H9 (cell line): ENCODE results near the gene DLK2. TPM values are rescaled to one million over a fixed set of nuclear protein-coding genes. Genes with fewer than 3 reads are reported as not detected.
A peak's percentile ranks its signal among the peaks of the same experiment; 100 is the strongest.

Source experiments
- DNase-seq: peaks from one replicate; pipeline ENCODE4 v3.0.0-alpha.2; 2017
- H2AFZ ChIP-seq: one replicate; pipeline ENCODE4 v1.6.1; 2013; ENCODE audit warnings: mild to moderate bottlenecking, low read length, control low read depth, moderate library complexity
- H2AK5ac ChIP-seq: 2 replicates; pipeline ENCODE4 v1.6.1; 2013; ENCODE audit warnings: low read length, control low read depth, mixed read lengths; ENCODE audit not compliant: insufficient read length
- H2BK120ac ChIP-seq: one replicate; pipeline ENCODE4 v1.6.1; 2013; ENCODE audit warnings: low read depth, mild to moderate bottlenecking, low read length, control low read depth, inconsistent platforms; ENCODE audit not compliant: poor library complexity, severe bottlenecking
- H2BK12ac ChIP-seq: 2 replicates; pipeline ENCODE4 v1.6.1; 2013; ENCODE audit warnings: low read length, control low read depth, mixed read lengths, low read depth; ENCODE audit not compliant: insufficient read length
- H2BK15ac ChIP-seq: 2 replicates; pipeline ENCODE4 v1.6.1; 2013; ENCODE audit warnings: low read depth, low read length, control low read depth
- H2BK20ac ChIP-seq: one replicate; pipeline ENCODE4 v1.6.1; 2013; ENCODE audit warnings: low read depth, mild to moderate bottlenecking, low read length, control low read depth, inconsistent platforms; ENCODE audit not compliant: poor library complexity, severe bottlenecking
- H2BK5ac ChIP-seq: 2 replicates; pipeline ENCODE4 v1.6.1; 2013; ENCODE audit warnings: low read length, control low read depth, mixed read lengths; ENCODE audit not compliant: insufficient read length
- H3K14ac ChIP-seq: 2 replicates; pipeline ENCODE4 v1.6.1; 2013; ENCODE audit warnings: low read length, control low read depth; ENCODE audit not compliant: insufficient read depth
- H3K18ac ChIP-seq: 2 replicates; pipeline ENCODE4 v1.6.1; 2013; ENCODE audit warnings: low read depth, mild to moderate bottlenecking, mixed read lengths, low read length, control low read depth; ENCODE audit not compliant: insufficient read length
- H3K23ac ChIP-seq: 2 replicates; pipeline ENCODE4 v1.6.1; 2013; ENCODE audit warnings: low read length, control low read depth, mixed read lengths, low read depth; ENCODE audit not compliant: insufficient read length
- H3K23me2 ChIP-seq: 2 replicates; pipeline ENCODE4 v1.6.1; 2013; ENCODE audit warnings: low read depth, mild to moderate bottlenecking, mixed read lengths, low read length, control low read depth; ENCODE audit not compliant: insufficient read length, poor library complexity, severe bottlenecking
- H3K27ac ChIP-seq: 2 replicates; pipeline ENCODE4 v1.5.1; 2013; ENCODE audit warnings: low read length, control low read depth, mixed read lengths, low read depth; ENCODE audit not compliant: insufficient read length
- H3K27me3 ChIP-seq: 2 replicates; pipeline ENCODE4 v1.6.1; 2013; ENCODE audit warnings: low read length, control low read depth, inconsistent platforms; ENCODE audit not compliant: insufficient read depth
- H3K4ac ChIP-seq: 2 replicates; pipeline ENCODE4 v1.6.1; 2013; ENCODE audit warnings: low read depth, mild to moderate bottlenecking, control low read depth, inconsistent platforms, low read length, moderate library complexity
- H3K4me1 ChIP-seq: 2 replicates; pipeline ENCODE4 v1.6.1; 2013; ENCODE audit warnings: low read length, control low read depth, inconsistent platforms; ENCODE audit not compliant: insufficient read depth
- H3K4me2 ChIP-seq: 2 replicates; pipeline ENCODE4 v1.6.1; 2013; ENCODE audit warnings: low read length, control low read depth, mixed read lengths; ENCODE audit not compliant: insufficient read length, insufficient read depth
- H3K56ac ChIP-seq: 2 replicates; pipeline ENCODE4 v1.6.1; 2013; ENCODE audit warnings: low read depth, mild to moderate bottlenecking, mixed read lengths, low read length, control low read depth; ENCODE audit not compliant: insufficient read length
- H3K79me1 ChIP-seq: 2 replicates; pipeline ENCODE4 v1.6.1; 2013; ENCODE audit warnings: low read depth, mild to moderate bottlenecking, moderate library complexity, low read length, control low read depth, inconsistent platforms; ENCODE audit not compliant: insufficient read depth, poor library complexity, severe bottlenecking
- H3K79me2 ChIP-seq: 2 replicates; pipeline ENCODE4 v1.6.1; 2013; ENCODE audit warnings: low read length, control low read depth, inconsistent platforms; ENCODE audit not compliant: insufficient read depth
- H3K9ac ChIP-seq: 2 replicates; pipeline ENCODE4 v1.6.1; 2013; ENCODE audit warnings: low read length, control low read depth, mixed read lengths; ENCODE audit not compliant: insufficient read length; ENCODE audit errors: extremely low read depth
- H3K9me3 ChIP-seq: one replicate; pipeline ENCODE4 v1.6.1; 2013; ENCODE audit warnings: low read depth, low read length, inconsistent platforms; ENCODE audit not compliant: control insufficient read depth
- H3T11ph ChIP-seq: one replicate; pipeline ENCODE4 v1.6.1; 2013; ENCODE audit warnings: mild to moderate bottlenecking, low read length, control low read depth, inconsistent platforms
- H4K20me1 ChIP-seq: one replicate; pipeline ENCODE4 v1.6.1; 2013; ENCODE audit not compliant: control insufficient read depth, insufficient read length, insufficient read depth
- H4K5ac ChIP-seq: 2 replicates; pipeline ENCODE4 v1.6.1; 2013; ENCODE audit warnings: low read depth, mild to moderate bottlenecking, mixed read lengths, low read length, control low read depth; ENCODE audit not compliant: insufficient read length
- H4K8ac ChIP-seq: replicated peaks from 2 replicates; pipeline ENCODE4 v1.6.1; 2013; ENCODE audit warnings: low read length, control low read depth, mixed read lengths, low read depth; ENCODE audit not compliant: insufficient read length
- H4K91ac ChIP-seq: 2 replicates; pipeline ENCODE4 v1.6.1; 2013; ENCODE audit warnings: low read depth, mild to moderate bottlenecking, moderate library complexity, mixed read lengths, low read length, control low read depth; ENCODE audit not compliant: insufficient read length
- H3K27ac Mint-ChIP-seq, 3 experiments: 2 replicates in 2 of 3; 3 replicates in 1 of 3; pipeline ENCODE4 v1.8.0; 2020 to 2021; ENCODE audit warnings: mixed read lengths in 3 of 3, mild to moderate bottlenecking in 1 of 3, moderate library complexity in 1 of 3
- H3K27me3 Mint-ChIP-seq: 2 replicates; pipeline ENCODE4 v1.8.0; 2021; ENCODE audit warnings: low read depth, mild to moderate bottlenecking, moderate library complexity, mixed read lengths
- H3K36me3 Mint-ChIP-seq, 3 experiments: 2 replicates in 2 of 3; 3 replicates in 1 of 3; pipeline ENCODE4 v1.8.0; 2020 to 2021; ENCODE audit warnings: low read depth in 3 of 3, mixed read lengths in 3 of 3; ENCODE audit not compliant: insufficient read depth in 1 of 3
- H3K4me1 Mint-ChIP-seq, 2 experiments: 2 replicates each; pipeline ENCODE4 v1.8.0; 2020; ENCODE audit warnings: mixed read lengths in 2 of 2
- H3K4me3 Mint-ChIP-seq, 2 experiments: 2 replicates in 1 of 2; 3 replicates in 1 of 2; pipeline ENCODE4 v1.8.0; 2020 to 2021; ENCODE audit warnings: mild to moderate bottlenecking in 2 of 2, mixed read lengths in 2 of 2, moderate library complexity in 1 of 2
- H3K9me3 Mint-ChIP-seq, 2 experiments: 2 replicates in 1 of 2; 3 replicates in 1 of 2; pipeline ENCODE4 v1.8.0; 2020; ENCODE audit warnings: mild to moderate bottlenecking in 2 of 2, mixed read lengths in 2 of 2, moderate library complexity in 1 of 2
- WGBS: extraction: QIAGEN DNeasy Blood & Tissue Kit; methylation state at CpG from one replicate; pipeline ENCODE4 v1.1.7; 2013; ENCODE audit warnings: missing lambda C conversion rate, low lambda C conversion rate, mixed read lengths; ENCODE audit not compliant: insufficient read length; ENCODE audit errors: extremely low coverage; 5-methylcytosine and 5-hydroxymethylcytosine counted together
- total RNA-seq: library from RNA; stranded (reverse); gene quantifications from 2 replicates; pipeline ENCODE4 v1.2.1, GENCODE V29; 2021
- TF ChIP-seq, protein P1 (sequence below): fragments of 200-600 bp; sonication (generic); conservative IDR thresholded peaks from 3 replicates; pipeline ENCODE4 v1.8.0; 2021; ENCODE audit warnings: antibody characterized with exemption, mild to moderate bottlenecking

Gene DLK2
- total RNA-seq, 1 experiment from 2014 or later, result 0.96 TPM

DNA sequence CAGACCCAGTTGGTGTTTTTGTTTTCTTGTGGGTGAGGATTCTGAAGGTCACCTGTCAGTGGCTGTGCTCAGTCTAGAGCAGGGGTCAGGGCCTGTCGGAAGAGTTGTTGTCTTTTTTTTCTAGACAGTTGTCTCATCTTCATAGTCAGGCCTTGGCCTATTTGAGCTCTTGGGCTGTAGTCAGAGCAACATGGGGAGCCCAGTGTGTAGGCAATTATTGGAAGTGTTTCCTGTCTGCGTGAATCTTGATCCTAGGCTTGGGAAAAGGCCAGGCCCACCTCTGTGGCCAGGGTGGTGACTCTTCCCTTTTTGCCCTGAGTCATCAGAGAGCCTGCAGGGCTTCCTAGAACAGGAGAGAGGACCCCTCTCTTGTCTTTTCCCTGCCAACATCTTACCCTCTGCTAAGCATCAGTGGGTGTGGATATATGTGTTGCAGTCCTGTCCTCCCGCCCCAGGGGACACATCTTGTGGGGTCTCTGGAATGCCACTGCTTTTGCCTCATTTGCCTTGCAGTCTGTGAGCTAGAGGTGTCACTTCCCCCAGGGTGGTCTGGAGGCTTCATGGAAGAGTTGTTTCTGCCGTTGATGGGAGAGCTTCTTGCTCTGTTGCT is 33.4 kb upstream of the DLK2 start:
- H3K23ac ChIP-seq, result no peak overlapping the region
- H3K18ac ChIP-seq, result no peak overlapping the region
- no peak overlapping the region for H3K27ac ChIP-seq
- no peaks in the 10 kb centered on the region for H3K9me3 ChIP-seq
- H3K4me3 Mint-ChIP-seq, result no peak overlapping the region
- H4K20me1 ChIP-seq, result no peaks in the 10 kb centered on the region
- H4K91ac ChIP-seq, result no peak overlapping the region
- no peaks in the 10 kb centered on the region for H3K27me3 ChIP-seq
- peak overlapping the region in 2 of 3 experiments; percentile 20 to 73; a peak in 4 of 7 replicates for H3K27ac Mint-ChIP-seq
- H2BK20ac ChIP-seq, result no peak overlapping the region
- H3K4me1 Mint-ChIP-seq, result peaks cover 18 to 23% of the 10 kb centered on the region in 2 experiments
- no peak overlapping the region for H4K5ac ChIP-seq
- H3K27me3 Mint-ChIP-seq, result no peaks in the 10 kb centered on the region
- no peak overlapping the region for H2BK15ac ChIP-seq
- peaks cover 16% of the 10 kb centered on the region for H3K79me1 ChIP-seq
- peaks cover 3% of the 10 kb centered on the region; the same call in 1 of the 2 replicates for H3K4me1 ChIP-seq
- no peak overlapping the region for H3K14ac ChIP-seq
- no peak overlapping the region for H3K4me2 ChIP-seq
- H3T11ph ChIP-seq, result no peak overlapping the region
- no peak for DNase-seq
- H3K36me3 Mint-ChIP-seq, result peaks cover 0 to 4% (median 0%) of the 10 kb centered on the region in 3 experiments; a peak in 3 of 7 replicates
- H2BK12ac ChIP-seq, result no peak overlapping the region
- H4K8ac ChIP-seq, result no peak overlapping the region
- no peaks in the 10 kb centered on the region for H3K9me3 Mint-ChIP-seq
- no peaks in the 10 kb centered on the region for H3K23me2 ChIP-seq
- H2BK120ac ChIP-seq, result no peak overlapping the region
- H3K79me2 ChIP-seq, result peaks cover 6% of the 10 kb centered on the region; the same call in 1 of the 2 replicates
- TF ChIP-seq, protein P1, sequence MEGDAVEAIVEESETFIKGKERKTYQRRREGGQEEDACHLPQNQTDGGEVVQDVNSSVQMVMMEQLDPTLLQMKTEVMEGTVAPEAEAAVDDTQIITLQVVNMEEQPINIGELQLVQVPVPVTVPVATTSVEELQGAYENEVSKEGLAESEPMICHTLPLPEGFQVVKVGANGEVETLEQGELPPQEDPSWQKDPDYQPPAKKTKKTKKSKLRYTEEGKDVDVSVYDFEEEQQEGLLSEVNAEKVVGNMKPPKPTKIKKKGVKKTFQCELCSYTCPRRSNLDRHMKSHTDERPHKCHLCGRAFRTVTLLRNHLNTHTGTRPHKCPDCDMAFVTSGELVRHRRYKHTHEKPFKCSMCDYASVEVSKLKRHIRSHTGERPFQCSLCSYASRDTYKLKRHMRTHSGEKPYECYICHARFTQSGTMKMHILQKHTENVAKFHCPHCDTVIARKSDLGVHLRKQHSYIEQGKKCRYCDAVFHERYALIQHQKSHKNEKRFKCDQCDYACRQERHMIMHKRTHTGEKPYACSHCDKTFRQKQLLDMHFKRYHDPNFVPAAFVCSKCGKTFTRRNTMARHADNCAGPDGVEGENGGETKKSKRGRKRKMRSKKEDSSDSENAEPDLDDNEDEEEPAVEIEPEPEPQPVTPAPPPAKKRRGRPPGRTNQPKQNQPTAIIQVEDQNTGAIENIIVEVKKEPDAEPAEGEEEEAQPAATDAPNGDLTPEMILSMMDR, result no peak
- H3K56ac ChIP-seq, result no peak overlapping the region
- H2AFZ ChIP-seq, result no peak overlapping the region
- H3K4ac ChIP-seq, result no peak overlapping the region
- no CpG with 5 or more reads among the region's 4 CpGs for WGBS
- H2BK5ac ChIP-seq, result no peak overlapping the region
- no peak overlapping the region for H2AK5ac ChIP-seq
- no peak overlapping the region for H3K9ac ChIP-seq
